OCI-LY3 (cell line): Measurements from ENCODE around the gene ZBTB45.

Experiments
- H2AFZ ChIP-seq: fragments of 200-600, 300-600 bp; shearing (Covaris generic); 2 replicates; pipeline ENCODE4 v1.6.0; 2014; ENCODE audit warnings: antibody characterized with exemption, low read depth, low read length
- H3K27ac ChIP-seq: fragments of 200-600, 300-600 bp; sonication (generic); 2 replicates; pipeline ENCODE4 v1.5.1; 2014; ENCODE audit warnings: mild to moderate bottlenecking, low read length, moderate library complexity, mixed read lengths
- H3K27me3 ChIP-seq: fragments of 200-600, 300-600 bp; sonication (generic); 2 replicates; pipeline ENCODE4 v1.6.1; 2014; ENCODE audit warnings: low read depth, low read length, mixed read lengths
- H3K36me3 ChIP-seq: fragments of 200-600, 300-600 bp; sonication (generic); replicated peaks from 2 replicates; pipeline ENCODE3; 2014; ENCODE audit warnings: low read depth, low read length, mixed read lengths
- H3K4me1 ChIP-seq: fragments of 300-600, 200-600 bp; sonication (generic); 2 replicates; pipeline ENCODE4 v1.6.1; 2014; ENCODE audit warnings: low read length, mixed read lengths
- H3K4me2 ChIP-seq: fragments of 200-600, 300-600 bp; sonication (generic); 2 replicates; pipeline ENCODE4 v1.6.1; 2014; ENCODE audit warnings: low read length, mixed read lengths
- H3K4me3 ChIP-seq: fragments of 300-600, 200-600 bp; sonication (generic); 2 replicates; pipeline ENCODE4 v1.5.1; 2014; ENCODE audit warnings: antibody characterized with exemption, mild to moderate bottlenecking, low read length, moderate library complexity
- H3K79me2 ChIP-seq: fragments of 300-600, 200-600 bp; shearing (Covaris generic); 2 replicates; pipeline ENCODE4 v1.6.1; 2014; ENCODE audit warnings: mild to moderate bottlenecking, low read length, mixed read lengths
- H3K9ac ChIP-seq: fragments of 300-600, 200-600 bp; shearing (Covaris generic); 2 replicates; pipeline ENCODE4 v1.6.0; 2014; ENCODE audit warnings: mild to moderate bottlenecking, low read length, moderate library complexity
- H3K9me3 ChIP-seq: fragments of 200-600, 300-600 bp; shearing (Covaris generic); 2 replicates; pipeline ENCODE4 v1.6.1; 2014; ENCODE audit warnings: low read length, mixed read lengths; ENCODE audit not compliant: insufficient read depth
- H4K20me1 ChIP-seq: fragments of 200-600, 300-600 bp; sonication (generic); 2 replicates; pipeline ENCODE4 v1.6.1; 2016; ENCODE audit warnings: low read length, mixed read lengths; ENCODE audit not compliant: insufficient read depth
- CTCF ChIP-seq: fragments of 200-600, 300-600 bp; sonication (generic); IDR thresholded peaks from 2 replicates; pipeline ENCODE4 v1.5.1; 2014; ENCODE audit warnings: antibody characterized with exemption, low read length, low read depth
- EZH2phosphoT487 ChIP-seq: fragments of 200-600 bp; shearing (Covaris generic); IDR thresholded peaks from 2 replicates; pipeline ENCODE4 v1.6.1; 2018; ENCODE audit warnings: antibody characterized with exemption, mixed run types, low read depth

The ZBTB45 gene

DNA sequence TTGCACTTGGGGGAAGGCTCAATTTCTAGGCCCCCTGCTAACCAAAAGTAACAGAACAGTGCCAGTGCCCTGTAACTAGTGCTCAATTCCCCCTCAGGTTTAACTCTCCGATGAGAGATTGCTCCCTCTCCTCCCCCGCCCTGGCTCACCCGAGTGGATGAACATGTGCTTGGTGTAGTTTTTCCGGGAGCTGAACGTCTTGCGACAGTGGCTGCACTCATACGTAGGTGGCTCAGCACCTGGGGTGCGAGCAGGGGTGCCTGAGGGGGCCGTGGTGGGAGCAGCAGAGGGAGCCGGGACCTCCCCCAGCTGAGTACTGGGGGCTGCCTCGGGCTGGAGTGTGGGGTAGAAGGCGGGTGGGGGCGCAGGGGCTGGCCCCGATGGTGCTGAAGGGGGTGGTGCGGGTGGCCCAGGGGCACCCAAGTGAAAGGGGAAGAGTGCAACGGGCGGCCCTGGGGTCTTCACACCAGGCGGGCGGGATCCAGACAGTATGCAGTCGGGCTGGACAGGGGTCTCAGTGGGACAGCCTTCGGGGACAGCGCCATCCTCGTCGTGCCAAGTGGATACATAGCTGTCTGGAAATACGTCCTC, 3.3 kb downstream of the ZBTB45 start:
- Histone ChIP-seq H3K79me2 (peaks cover 51% of the 10 kb centered on the region), H3K4me2 (no peak overlapping the region), H3K36me3 (peaks cover 19% of the 10 kb centered on the region), H3K27me3 (no peaks in the 10 kb centered on the region), H4K20me1 (no peaks in the 10 kb centered on the region), H3K4me1 (peaks cover 24% of the 10 kb centered on the region), H3K9me3 (no peaks in the 10 kb centered on the region), H3K27ac (no peak overlapping the region), H2AFZ (no peak overlapping the region), H3K4me3 (no peak overlapping the region), H3K9ac (no peak overlapping the region)
- TF ChIP-seq CTCF (no peak), EZH2phosphoT487 (no peak)

DNA sequence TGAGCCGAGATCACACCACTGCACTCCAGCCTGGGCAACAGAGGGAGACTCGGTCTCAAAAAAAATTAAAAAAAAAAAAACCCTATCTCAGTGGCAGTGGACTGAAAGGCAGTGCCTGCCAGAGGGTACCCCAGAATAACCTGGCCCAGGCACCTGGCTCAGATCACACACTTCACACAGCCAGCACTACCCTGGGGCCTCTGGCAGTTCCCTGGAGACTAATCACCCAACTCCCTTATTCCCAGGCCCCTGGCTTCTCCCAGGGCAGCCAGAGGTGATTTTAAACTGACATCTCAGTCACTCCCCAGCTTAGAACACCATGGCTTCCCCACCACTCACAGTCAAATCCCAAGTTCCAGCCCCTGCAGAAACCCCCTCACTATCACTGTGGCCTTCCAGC, 4.4 kb downstream of the ZBTB45 start:
- peak overlapping the region; percentile 11 for H3K4me2 ChIP-seq
- H3K9ac ChIP-seq = no peak overlapping the region
- no peaks in the 10 kb centered on the region for H4K20me1 ChIP-seq
- H3K36me3 ChIP-seq = peaks cover 19% of the 10 kb centered on the region
- H3K27ac ChIP-seq = no peak overlapping the region; the same call in 1 of the 2 replicates
- H3K27me3 ChIP-seq = no peaks in the 10 kb centered on the region
- H3K79me2 ChIP-seq = peaks cover 48% of the 10 kb centered on the region
- TF ChIP-seq EZH2phosphoT487 = no peak
- TF ChIP-seq CTCF = no peak
- H3K4me3 ChIP-seq = no peak overlapping the region
- no peaks in the 10 kb centered on the region for H3K9me3 ChIP-seq
- peaks cover 20% of the 10 kb centered on the region for H3K4me1 ChIP-seq
- no peak overlapping the region for H2AFZ ChIP-seq

GRCh38 chr19:58514564-58515022, 5.0 kb downstream of the ZBTB45 start:
- H3K79me2 ChIP-seq = peaks cover 48% of the 10 kb centered on the region
- H3K9me3 ChIP-seq = no peaks in the 10 kb centered on the region
- peaks cover 19% of the 10 kb centered on the region for H3K4me1 ChIP-seq
- H3K9ac ChIP-seq = peak overlapping the region; percentile 94
- no peaks in the 10 kb centered on the region for H4K20me1 ChIP-seq
- H3K4me2 ChIP-seq = peak overlapping the region; percentile 96
- H3K27me3 ChIP-seq = no peaks in the 10 kb centered on the region
- H3K27ac ChIP-seq = peak overlapping the region; percentile 67
- peaks cover 19% of the 10 kb centered on the region for H3K36me3 ChIP-seq
- no peak overlapping the region for H2AFZ ChIP-seq
- no peak for TF ChIP-seq EZH2phosphoT487
- peak overlapping the region; percentile 90 for H3K4me3 ChIP-seq

GRCh38 chr19:58513694-58514563, 5.7 kb downstream of the ZBTB45 start:
- TF ChIP-seq CTCF (peak; percentile 96), EZH2phosphoT487 (no peak)
- peaks cover 19% of the 10 kb centered on the region for H3K4me1 ChIP-seq
- peaks cover 19% of the 10 kb centered on the region for H3K36me3 ChIP-seq
- no peaks in the 10 kb centered on the region for H3K9me3 ChIP-seq
- peak overlapping the region; percentile 94 for H3K9ac ChIP-seq
- no peaks in the 10 kb centered on the region for H4K20me1 ChIP-seq
- peak overlapping the region; percentile 96 for H3K4me2 ChIP-seq
- H3K79me2 ChIP-seq = peaks cover 44% of the 10 kb centered on the region
- H3K27ac ChIP-seq = peak overlapping the region; percentile 67
- H3K27me3 ChIP-seq = no peaks in the 10 kb centered on the region
- H3K4me3 ChIP-seq = peak overlapping the region; percentile 90
- peak overlapping the region; percentile 85 for H2AFZ ChIP-seq
